GM18951 (cell line): ENCODE data around the gene FRMD4A.

Source experiments
- POLR2A ChIP-seq: IDR thresholded peaks from 4 replicates; pipeline ENCODE4 v1.6.1; 2011; ENCODE audit warnings: mild to moderate bottlenecking; ENCODE audit not compliant: insufficient read length, insufficient read depth; ENCODE audit errors: extremely low read depth
- in situ Hi-C: fragments of 300-500 bp; cut with MboI; formaldehyde crosslinking; loops from one replicate; pipeline ENCODE4 v1.12.0; 2022; ENCODE audit warnings: low sequenced_read_pairs, mixed read lengths, inconsistent platforms; ENCODE audit not compliant: unreplicated experiment

FRMD4A gene

GRCh38 chr10:13820119-13820963 lies 510.4 kb downstream of the FRMD4A start:
- in situ Hi-C loops = no loop called here
- TF ChIP-seq POLR2A = no peak

- no peak for TF ChIP-seq POLR2A
- in situ Hi-C loops = no loop called here
Observed at GRCh38 chr10:13816195-13816925, 514.4 kb downstream of the FRMD4A start.

GRCh38 chr10:13815756-13816155 lies 515.0 kb downstream of the FRMD4A start:
- in situ Hi-C loops = no loop called here
- no peak for TF ChIP-seq POLR2A

GRCh38 chr10:13813550-13813949 lies 517.2 kb downstream of the FRMD4A start:
- in situ Hi-C loops = no loop called here
- TF ChIP-seq POLR2A = no peak

- in situ Hi-C loops = no loop called here
- no peak for TF ChIP-seq POLR2A
Observed at GRCh38 chr10:13812804-13813203, 517.9 kb downstream of the FRMD4A start.

- in situ Hi-C loops = no loop called here
- TF ChIP-seq POLR2A = no peak
Observed at GRCh38 chr10:13810568-13810967, 520.2 kb downstream of the FRMD4A start.

- no peak for TF ChIP-seq POLR2A
- in situ Hi-C loops = no loop called here
Observed at GRCh38 chr10:13809427-13809826, 521.3 kb downstream of the FRMD4A start.

GRCh38 chr10:13808556-13809391 lies 522.0 kb downstream of the FRMD4A start:
- TF ChIP-seq POLR2A = no peak
- in situ Hi-C loops = no loop called here

GRCh38 chr10:13806419-13806818 lies 524.3 kb downstream of the FRMD4A start:
- in situ Hi-C loops = no loop called here
- no peak for TF ChIP-seq POLR2A

- in situ Hi-C loops = no loop called here
- TF ChIP-seq POLR2A = no peak
Observed at GRCh38 chr10:13803566-13804554, 526.9 kb downstream of the FRMD4A start.

GRCh38 chr10:13801907-13802288 lies 528.8 kb downstream of the FRMD4A start:
- TF ChIP-seq POLR2A = no peak
- in situ Hi-C loops = no loop called here
